ENCODE results near the gene ESR1. TPM values are rescaled to one million over a fixed set of nuclear protein-coding genes. Genes with fewer than 3 reads are reported as not detected.

ESR1 gene
- total RNA-seq, 2 donors from 2014 or later, result 0.47 to 0.67 TPM

GRCh38 chr6:152173321-152173720 is 365.8 kb downstream of the ESR1 start:
- TF ChIP-seq CTCF (IDR thresholded peaks at IDR 0.05), result no peak
- Histone ChIP-seq H3K36me3 (peaks cover 25% of the 10 kb centered on the region), H3K4me1 (peaks cover 0 to 23% of the 10 kb centered on the region in 2 donors), H3K9me3 (no peaks in the 10 kb centered on the region), H3K27me3 (no peaks in the 10 kb centered on the region), H3K4me3 (no peak overlapping the region), H3K27ac (peak overlapping the region in 1 of 2 donors; percentile 82)
- no peak for DNase-seq (ENCODE audit: low spot score)

GRCh38 chr6:152173957-152174356 is 366.5 kb downstream of the ESR1 start:
- Histone ChIP-seq H3K36me3 (peaks cover 31% of the 10 kb centered on the region), H3K4me1 (peaks cover 0 to 19% of the 10 kb centered on the region in 2 donors), H3K9me3 (no peaks in the 10 kb centered on the region), H3K27me3 (no peaks in the 10 kb centered on the region), H3K27ac (no peak overlapping the region), H3K4me3 (no peak overlapping the region)
- TF ChIP-seq CTCF (IDR thresholded peaks at IDR 0.05), result no peak
- no peak for DNase-seq (ENCODE audit: low spot score)

GRCh38 chr6:152176268-152176667 is 368.8 kb downstream of the ESR1 start:
- peaks cover 39% of the 10 kb centered on the region for H3K36me3 ChIP-seq
- peak overlapping the region in 1 of 2 donors; percentile 11 for H3K27ac ChIP-seq

More at GRCh38 chr6:152176268-152176667, 368.8 kb downstream of the ESR1 start:
- TF ChIP-seq CTCF (IDR thresholded peaks at IDR 0.05), result no peak
- DNase-seq (ENCODE audit: low spot score), result no peak
- Histone ChIP-seq H3K27me3 (no peaks in the 10 kb centered on the region), H3K4me1 (peaks cover 0 to 10% of the 10 kb centered on the region in 2 donors), H3K4me3 (no peak overlapping the region), H3K9me3 (no peaks in the 10 kb centered on the region)
